Head of caudate nucleus (tissue), 42 donors: Measurements from ENCODE around the gene MGRN1.

ENCODE experiments used
- DNase-seq, 42 donors: peaks; one replicate each; pipeline versions ENCODE4 v3.0.0 to v3.0.0-alpha.2; 2020 to 2021; ENCODE audit warnings: mixed read lengths in 7 of 42
- intact Hi-C: fragments of 100-400 bp; cut with DNase I; formaldehyde crosslinking; loops from one replicate; pipeline ENCODE4 v1.15.0; 2022

The MGRN1 gene

GRCh38 chr16:4602331-4602730 lies 22.3 kb upstream of the MGRN1 start:
- intact Hi-C loops, result no loop called here
- DNase-seq, result no peak

GRCh38 chr16:4603624-4604170 lies 20.9 kb upstream of the MGRN1 start:
- intact Hi-C loops, result no loop called here
- DNase-seq, result no peak

GRCh38 chr16:4604401-4604800 lies 20.2 kb upstream of the MGRN1 start:
- intact Hi-C loops, result no loop called here
- DNase-seq, result no peak

DNA sequence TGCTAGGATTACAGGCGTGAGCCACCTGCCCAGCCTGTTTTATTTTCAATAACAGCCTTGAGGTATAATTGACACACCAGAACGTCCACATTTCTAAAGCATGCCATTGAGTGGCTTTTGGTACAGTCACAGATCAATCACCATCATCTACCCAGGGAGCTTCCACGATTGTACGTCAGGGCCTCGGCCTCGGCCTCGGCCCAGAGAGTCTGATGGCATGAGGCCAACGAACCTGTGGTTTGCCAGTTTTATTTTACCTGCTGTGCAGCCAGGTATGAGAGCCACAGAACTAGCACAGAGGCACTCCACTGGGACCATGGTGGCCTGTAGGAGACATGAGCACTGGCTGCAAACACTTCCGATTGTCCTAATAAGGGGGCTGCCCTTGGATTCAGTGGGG lies 18.3 kb upstream of the MGRN1 start:
- intact Hi-C loops, result no loop called here
- DNase-seq, result no peak

GRCh38 chr16:4607841-4608703 lies 16.6 kb upstream of the MGRN1 start:
- intact Hi-C loops, result no loop called here
- no peak for DNase-seq

- intact Hi-C loops, result no loop called here
- DNase-seq, result no peak
These were observed 16.0 kb upstream of the MGRN1 start for GRCh38 chr16:4608704-4608980.

DNA sequence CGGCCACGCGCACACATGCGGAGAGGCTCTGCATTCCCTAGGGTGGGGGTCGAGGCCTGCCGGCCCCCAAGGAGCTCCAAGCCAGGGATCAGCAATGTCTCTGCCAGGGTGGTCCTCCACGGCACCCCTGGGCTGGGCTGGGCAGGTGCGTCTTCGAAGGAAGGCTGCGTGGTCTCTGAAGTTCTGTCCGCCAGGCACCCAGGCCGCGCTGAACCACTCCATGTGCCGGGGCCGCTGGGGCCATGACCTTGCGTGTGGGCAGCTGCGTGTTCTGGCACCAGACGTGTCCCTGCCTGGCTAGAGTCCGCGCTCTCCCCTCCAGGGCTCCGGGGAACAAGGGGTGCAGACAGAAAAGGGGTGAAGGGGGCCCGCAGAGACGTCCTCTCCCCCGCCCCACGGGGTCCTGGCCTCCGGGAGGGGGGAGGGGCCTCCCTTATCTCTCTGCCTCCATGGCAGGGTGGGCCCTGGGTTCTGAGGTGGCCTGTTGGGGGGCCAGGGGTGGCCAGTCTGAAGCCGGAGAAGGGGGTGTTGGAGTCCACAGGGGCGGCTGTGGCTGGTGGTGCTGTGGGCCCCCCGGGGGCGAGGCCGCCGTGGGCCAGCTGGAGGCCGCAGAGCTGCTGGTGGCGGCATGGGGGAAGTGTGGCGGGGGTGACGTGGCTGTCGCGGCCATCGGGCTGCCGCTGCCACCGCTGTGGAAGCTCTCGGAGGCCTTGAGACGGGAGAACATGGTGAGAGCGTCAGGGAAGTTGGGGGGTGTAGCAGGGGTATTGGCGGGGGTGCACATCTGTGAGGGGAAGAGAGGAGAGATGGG lies 15.2 kb upstream of the MGRN1 start:
- no peak for DNase-seq
- intact Hi-C loops, result no loop called here

GRCh38 chr16:4610011-4611005 lies 14.3 kb upstream of the MGRN1 start:
- intact Hi-C loops, result no loop called here
- DNase-seq, result no peak

DNA sequence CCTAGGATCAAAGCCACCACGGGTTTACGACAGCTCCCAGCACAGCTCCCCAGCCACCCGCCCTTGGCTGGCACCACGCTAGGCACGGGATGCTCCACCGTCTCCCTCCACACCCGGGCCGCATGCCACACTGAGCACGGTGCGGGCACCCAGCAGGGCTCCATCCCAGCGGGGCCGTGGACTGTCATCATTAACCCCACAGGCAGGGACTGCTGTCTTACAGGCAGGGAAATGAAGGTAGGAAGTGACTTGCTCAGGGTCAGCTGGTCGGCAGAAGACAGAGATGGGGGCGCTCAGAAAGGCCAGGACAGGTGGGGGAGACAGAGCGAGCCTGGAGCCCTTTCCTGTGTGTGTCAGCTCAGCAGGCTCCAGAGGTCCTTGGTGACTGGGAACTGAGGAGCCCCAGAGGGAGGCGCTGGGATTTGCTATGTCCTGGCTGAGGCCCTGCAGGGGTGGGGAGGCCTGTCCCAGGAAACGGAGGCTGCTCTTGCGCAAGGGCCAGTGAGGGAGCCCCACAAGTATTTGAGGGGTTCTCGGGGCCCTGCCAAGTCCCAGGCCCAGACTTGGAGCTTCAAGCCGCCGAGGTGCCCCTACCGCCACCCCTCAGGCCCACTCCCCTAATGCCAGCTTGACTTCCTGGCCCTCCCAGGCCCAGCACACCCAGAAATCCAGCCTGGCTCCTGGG lies 13.1 kb upstream of the MGRN1 start:
- intact Hi-C loops, result no loop called here

GRCh38 chr16:4612474-4612931 lies 12.1 kb upstream of the MGRN1 start:
- DNase-seq, result no peak
- intact Hi-C loops, result no loop called here

More for the DNA sequence above, 13.1 kb upstream of the MGRN1 start:
- DNase-seq, result no peak

DNA sequence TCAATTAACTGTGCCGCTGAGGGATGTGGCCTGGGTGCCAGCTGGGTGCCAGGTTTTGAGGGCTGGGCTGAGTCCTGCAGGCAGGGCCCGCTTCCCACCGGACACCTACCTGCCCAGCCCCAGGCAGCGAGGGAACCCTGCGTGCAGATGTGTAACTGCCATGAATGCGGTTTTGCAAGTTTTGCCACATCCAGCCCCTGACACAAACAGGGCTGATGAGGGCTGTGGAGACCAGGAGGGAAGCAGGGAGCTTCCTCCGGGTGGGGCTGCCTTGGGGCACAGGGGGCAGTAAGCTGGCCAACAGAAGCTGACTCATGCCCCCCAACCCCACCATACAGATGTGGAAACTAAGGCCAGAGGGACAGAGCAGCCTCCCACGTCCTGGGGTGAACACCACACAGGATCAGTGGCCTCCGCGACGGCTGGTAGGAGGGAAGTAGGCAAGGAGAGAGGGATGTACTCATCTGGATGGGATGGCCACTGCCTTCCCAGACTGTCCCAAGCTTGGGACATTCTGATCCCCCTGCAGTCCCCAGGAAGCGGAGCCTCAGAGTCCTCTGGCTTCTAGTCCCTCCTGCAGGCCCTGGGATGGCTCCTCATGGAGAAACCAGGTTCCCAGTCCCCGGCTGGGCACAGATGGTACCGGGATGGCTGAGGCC lies 11.5 kb upstream of the MGRN1 start:
- DNase-seq, result no peak
- intact Hi-C loops, result no loop called here

DNA sequence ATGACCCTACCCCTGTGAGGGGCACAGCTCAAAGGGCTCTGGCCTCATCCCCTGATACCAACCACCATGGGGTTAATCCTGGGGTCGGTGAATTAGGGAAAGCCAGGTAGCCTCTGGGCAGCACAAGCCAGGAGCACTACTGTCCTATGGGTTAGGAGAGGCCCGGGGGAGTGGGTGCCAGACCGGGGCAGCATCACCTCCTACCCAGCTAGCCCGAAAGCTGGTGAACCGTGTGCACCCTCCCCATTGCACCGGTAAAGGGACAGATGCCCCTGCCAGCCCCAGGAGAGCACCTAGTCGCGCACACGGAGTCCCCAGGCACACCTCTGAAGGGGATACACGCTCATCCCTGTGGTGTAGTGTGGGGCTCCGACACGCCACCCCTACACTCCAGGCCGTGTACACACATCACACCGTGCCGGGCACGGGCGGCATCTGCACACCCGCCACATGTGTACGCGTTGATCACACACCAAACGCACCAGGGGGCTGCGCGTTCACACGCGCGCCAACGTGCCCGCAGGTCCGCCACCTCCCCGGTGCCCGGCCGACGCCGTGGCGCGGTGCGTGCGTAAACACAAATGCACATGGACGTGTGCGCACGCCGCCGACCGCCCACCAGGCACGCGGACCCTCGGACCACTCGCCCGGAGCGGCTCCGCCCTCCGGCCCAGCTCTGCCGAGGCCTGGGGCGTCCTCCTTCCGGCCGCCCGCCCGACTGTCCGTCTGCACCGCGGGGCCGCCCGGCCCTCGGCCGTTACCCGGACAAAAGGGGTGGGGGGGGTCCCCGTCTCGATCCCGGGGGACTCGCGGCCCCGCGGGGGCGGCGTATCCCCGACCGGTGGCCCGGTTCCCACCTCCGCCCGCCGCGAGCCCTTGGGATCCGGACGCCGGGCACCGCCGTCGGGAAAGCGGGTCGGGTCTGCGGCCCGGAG lies 10.7 kb upstream of the MGRN1 start:
- intact Hi-C loops, result no loop called here
- peak in 6 of 42 donors; percentile 15 to 51 (median 24) for DNase-seq

DNA sequence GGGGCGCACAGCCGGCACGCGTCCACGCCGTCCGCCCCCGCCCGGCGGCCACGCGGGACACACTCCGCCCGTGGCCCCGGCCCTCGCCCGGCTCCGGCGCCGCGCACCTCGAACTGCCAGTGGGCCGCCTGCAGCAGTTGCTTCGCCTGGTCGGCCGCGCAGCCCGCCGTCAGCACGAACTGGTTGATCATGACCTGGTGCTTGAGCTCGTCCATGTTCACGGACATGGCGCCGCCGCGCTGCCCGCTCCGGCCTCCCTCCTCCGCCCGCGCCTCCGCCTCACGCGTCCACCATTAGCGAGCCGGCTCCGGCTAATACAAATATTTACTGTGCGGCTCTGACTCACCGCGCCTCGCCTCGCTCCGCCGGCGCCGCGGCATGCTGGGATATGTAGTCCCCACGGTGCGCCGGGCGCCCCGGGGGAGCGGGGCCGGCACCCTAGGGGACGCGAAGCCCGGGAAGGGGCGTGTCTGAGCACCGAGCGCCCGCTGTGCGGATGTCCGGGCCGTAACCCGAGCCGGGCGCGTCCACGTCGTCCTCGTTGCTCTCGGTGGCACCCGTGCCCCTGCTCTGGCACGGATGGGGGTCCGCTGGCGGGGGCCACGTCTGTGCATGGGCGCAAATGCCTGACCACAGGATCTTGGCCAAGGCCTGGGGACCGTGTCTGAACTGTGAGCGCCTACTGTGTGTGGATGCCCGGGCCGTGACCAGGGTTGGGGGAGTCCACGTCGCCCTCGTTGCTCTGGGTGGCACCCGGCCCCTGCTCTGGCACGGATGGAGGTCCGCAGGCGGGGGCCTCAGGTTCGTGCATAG lies 9.8 kb upstream of the MGRN1 start, which contains the start of gene UBALD1:
Gene UBALD1 (minus strand): TSS at position 318 of the 813 bp plus-strand sequence. CDS start 91 bp downstream, at position 227.
- intact Hi-C loops, result no loop called here
- peak; percentile 72 to 95 (median 87) for DNase-seq

DNA sequence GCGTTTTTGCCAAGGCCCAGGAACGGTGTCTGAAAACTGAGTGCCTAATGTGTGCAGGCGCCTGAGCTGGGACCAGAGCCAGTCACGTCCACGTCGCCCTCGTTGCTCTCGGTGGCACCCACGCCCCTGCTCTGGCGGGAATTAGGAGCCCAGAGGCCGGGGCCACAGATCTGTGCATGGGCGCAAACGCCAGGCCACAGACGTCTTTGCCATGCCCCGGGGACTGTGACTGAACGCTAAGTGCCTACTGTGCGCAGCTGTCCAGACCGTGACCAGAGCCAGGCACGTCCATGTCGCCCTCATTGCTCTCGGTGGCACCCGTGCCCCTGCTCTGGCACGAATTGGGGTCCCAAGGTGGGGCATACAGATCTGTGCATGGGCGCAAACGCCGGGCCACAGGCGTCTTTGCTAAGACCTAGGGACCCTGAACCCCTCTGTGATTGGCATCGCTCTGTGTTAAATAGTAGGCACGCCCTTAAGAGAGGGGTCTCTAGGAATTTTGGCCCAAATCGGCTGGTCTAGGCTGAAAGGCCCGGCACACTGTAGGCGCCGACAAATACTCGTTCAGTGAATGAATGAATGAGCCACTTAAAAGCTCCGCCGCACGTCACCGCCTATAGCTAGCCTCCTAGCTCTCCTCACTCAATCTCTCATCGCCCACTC lies 9.1 kb upstream of the MGRN1 start:
- peak in 2 of 42 donors; percentile 31 to 36 for DNase-seq
- intact Hi-C loops, result no loop called here
